GM12801 (cell line): Measurements from ENCODE around the gene DNMBP.

Experiments
- TF ChIP-seq, protein P1 (sequence below): IDR thresholded peaks from one replicate; pipeline ENCODE4 v1.5.1; 2011; ENCODE audit warnings: control low read depth; ENCODE audit not compliant: insufficient read length; ENCODE audit errors: extremely low read depth

DNMBP gene

DNA sequence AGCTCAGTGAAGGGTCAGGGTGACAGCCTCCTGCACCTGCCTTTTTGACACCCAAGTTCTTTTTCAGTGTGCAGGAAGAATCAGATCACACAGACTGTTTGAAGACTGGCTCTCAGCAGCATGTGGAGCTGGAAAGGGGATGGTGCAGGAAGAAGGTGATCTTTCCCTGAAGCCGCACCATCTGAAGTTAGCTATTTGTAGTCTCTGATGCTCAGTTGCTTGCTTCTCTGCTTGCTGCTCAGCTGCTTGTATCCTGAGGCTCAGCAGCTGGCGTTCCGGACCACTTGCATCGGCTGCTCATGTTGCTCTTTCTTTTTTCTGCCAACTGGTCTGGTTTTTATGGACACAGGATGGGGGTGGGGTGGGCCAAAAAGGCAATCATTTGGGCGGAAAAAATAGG, 15.8 kb upstream of the DNMBP start:
- TF ChIP-seq, protein P1, sequence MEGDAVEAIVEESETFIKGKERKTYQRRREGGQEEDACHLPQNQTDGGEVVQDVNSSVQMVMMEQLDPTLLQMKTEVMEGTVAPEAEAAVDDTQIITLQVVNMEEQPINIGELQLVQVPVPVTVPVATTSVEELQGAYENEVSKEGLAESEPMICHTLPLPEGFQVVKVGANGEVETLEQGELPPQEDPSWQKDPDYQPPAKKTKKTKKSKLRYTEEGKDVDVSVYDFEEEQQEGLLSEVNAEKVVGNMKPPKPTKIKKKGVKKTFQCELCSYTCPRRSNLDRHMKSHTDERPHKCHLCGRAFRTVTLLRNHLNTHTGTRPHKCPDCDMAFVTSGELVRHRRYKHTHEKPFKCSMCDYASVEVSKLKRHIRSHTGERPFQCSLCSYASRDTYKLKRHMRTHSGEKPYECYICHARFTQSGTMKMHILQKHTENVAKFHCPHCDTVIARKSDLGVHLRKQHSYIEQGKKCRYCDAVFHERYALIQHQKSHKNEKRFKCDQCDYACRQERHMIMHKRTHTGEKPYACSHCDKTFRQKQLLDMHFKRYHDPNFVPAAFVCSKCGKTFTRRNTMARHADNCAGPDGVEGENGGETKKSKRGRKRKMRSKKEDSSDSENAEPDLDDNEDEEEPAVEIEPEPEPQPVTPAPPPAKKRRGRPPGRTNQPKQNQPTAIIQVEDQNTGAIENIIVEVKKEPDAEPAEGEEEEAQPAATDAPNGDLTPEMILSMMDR: no peak

DNA sequence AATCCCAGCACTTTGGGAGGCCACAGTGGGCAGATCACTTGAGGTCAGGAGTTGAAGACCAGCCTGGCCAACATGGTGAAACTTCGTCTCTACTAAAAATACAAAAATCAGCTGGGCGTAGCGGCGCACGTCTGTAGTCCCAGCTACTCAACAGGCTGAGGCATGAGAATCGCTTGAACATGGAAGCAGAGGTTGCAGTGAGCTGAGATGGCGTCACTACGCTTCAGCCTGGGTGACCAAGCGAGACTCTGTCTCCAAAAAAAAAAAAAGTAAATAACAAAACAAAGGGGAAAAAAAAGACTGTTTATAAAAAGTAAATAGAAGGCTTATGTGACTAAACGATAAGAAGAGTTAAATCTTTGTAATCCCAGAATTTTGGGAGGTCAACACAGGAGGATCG, 15.0 kb upstream of the DNMBP start:
- TF ChIP-seq, protein P1: no peak

DNA sequence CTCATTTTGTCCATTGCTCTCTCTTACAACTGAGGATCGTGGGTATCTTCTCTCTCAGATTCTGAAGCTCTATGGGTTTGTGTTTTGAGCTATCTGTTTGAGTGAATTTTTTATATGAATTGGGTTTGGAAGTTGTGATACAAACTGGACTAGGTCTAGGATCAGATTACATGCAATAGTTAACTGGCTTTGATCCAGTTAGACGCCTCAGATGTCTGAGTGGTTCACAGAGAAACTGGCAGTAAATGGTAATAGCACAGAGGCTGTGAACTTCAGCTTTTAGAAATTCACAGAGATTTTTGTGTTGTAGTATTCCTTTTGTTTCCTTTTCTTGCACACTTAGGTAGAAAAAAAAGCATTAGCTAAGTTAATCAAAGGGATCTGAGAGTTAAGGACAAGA, 12.7 kb upstream of the DNMBP start:
- TF ChIP-seq, protein P1: no peak

DNA sequence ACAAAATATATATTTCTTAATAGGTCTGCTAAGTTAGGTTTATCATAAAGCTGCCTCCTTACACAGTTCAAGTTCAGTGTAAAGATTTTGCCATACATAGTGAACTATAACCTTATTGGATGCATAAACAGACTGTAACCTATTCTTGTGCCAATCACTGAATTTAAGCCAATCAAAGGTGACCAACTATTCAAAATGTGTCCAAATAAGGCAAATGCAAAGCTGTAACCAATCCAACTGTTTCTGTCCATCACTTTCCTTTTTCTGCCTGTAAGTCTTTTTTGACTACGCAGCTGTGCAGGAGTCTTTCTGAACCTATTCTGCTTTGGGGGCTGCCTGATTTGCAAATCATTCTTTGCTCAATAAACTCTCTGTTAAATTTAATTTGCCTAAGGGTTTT, 11.6 kb upstream of the DNMBP start:
- TF ChIP-seq, protein P1: no peak

DNA sequence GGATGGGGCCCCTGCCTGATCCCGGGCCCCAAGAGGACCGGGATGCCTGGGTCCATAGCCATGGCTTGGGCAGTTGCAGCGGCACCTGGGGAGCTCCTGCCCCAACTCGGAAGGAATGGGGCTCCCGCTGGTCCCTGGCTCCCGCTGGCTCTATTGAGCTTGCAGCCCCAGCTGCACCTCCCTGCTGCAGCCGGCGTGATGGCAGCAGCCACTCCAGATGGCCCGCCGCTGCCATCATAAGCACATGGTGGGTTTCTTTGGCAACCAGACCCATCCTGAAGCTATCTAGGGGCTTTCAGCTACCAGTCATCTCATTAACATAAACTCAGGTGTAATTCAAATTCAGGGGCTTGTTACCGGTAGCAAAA, 11.1 kb upstream of the DNMBP start:
- TF ChIP-seq, protein P1: no peak

DNA sequence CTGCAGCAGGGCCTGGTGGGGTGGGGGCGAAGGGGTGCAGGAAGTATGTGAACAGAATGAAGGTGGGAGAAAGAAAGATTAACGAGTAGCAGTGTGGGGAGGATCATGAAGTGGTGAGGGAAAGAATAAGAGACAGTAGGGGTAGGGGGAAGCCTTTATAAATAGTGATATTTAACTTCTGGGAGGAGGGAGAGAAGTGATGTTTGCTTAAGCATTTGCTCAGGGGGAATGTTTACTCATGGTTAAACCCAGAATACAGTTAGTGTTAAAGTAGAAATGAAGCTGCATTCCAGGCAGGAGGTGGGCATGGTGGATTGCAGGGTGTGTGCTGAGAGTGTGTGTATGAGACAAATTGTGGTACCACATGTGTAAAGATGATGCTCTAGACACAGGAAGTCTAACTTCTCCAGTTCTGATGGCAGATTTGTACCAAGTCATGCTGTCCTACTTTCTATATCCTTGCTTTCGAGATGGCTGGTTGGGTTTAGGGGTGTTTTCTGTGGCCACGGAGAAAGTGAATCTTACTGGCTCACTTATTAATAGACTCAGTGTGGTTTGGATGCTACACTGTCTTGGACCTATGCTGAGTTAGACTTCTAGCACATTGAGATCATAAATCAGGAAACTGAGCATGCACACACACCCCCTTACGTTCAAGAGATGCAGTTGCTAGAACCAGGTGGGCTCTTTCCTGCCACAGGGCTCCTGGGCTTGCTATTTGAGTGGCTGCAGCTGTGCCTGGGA, 10.6 kb upstream of the DNMBP start:
- TF ChIP-seq, protein P1: no peak

DNA sequence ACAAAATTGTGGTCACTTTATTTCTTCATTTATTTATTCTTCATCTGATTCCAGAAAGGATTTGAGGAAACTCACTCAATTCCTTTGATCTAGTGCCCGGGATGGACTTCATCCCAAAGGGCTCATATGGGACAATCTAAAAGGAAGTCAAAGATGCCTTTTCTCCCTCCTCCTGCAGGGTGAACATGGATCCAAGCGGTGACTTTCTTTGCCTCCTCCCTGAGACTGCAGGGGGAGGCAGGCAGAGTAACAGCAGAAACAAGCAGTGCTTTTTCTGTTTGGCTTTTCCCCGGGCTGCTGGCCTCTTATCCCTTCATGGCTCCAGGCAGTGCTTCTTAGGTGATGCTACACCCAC, 10.0 kb upstream of the DNMBP start:
- TF ChIP-seq, protein P1: no peak
